ENCODE measurements around the gene TIGD4.

Gene TIGD4

DNA sequence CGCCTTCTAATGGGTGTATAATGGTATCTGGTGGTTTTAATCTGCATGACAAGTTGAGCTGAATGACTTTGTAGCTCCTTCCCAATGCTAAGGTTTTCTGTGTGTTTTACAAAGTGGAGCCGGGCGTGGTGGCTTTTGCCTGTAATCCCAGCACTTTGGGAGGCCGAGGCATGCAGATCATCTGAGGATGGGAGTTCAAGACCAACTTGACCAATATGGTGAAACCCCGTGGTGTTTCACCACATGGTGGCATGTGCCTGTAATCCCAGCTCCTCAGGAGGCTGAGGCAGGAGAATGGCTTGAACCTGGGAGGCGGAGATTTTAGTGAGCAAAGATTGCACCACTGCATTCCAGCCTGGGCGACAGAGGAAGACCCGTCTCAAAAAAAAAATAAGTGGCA, 29.1 kb upstream of the TIGD4 start:
- TF ChIP-seq, protein P1, sequence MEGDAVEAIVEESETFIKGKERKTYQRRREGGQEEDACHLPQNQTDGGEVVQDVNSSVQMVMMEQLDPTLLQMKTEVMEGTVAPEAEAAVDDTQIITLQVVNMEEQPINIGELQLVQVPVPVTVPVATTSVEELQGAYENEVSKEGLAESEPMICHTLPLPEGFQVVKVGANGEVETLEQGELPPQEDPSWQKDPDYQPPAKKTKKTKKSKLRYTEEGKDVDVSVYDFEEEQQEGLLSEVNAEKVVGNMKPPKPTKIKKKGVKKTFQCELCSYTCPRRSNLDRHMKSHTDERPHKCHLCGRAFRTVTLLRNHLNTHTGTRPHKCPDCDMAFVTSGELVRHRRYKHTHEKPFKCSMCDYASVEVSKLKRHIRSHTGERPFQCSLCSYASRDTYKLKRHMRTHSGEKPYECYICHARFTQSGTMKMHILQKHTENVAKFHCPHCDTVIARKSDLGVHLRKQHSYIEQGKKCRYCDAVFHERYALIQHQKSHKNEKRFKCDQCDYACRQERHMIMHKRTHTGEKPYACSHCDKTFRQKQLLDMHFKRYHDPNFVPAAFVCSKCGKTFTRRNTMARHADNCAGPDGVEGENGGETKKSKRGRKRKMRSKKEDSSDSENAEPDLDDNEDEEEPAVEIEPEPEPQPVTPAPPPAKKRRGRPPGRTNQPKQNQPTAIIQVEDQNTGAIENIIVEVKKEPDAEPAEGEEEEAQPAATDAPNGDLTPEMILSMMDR (IDR thresholded peaks at IDR 0.05; ENCODE audit: low read depth, low read length) = no peak
- Histone ChIP-seq H3K4me3 (ENCODE audit: low read depth, low read length) (no peak overlapping the region), H3K36me3 (peaks cover 14% of the 10 kb centered on the region), H3K27me3 (ENCODE audit: insufficient read depth, low read depth, severe bottlenecking) (no peaks in the 10 kb centered on the region), H3K27ac (no peak overlapping the region), H3K9me3 (ENCODE audit: severe bottlenecking) (peaks cover 3% of the 10 kb centered on the region)
- no peak for DNase-seq

DNA sequence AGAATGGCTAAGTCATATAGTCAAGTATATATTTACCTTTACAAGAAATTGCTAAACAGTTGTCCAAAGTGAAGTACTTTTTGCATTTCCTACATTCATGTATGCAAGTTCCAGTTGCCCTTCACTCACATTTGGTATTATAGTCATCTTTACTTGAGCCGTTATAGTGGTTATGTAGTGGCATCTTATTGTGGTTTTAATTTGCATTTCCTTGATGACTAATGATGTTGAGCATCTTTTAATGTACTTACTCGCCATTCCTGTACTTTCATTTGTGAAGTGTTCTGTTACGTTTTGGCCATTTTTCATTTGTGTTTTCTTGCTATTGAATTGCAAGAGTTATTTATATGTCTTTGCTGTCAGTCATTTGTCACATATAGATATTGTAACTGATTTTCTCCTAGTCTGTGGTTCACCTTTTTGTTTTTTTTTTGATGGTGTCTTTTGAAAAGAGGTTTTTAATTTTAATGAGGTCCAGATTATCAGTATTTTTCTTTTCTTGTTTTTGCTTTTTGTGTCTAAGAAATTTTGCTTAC, 27.8 kb upstream of the TIGD4 start:
- H3K27ac ChIP-seq = no peak overlapping the region

DNA sequence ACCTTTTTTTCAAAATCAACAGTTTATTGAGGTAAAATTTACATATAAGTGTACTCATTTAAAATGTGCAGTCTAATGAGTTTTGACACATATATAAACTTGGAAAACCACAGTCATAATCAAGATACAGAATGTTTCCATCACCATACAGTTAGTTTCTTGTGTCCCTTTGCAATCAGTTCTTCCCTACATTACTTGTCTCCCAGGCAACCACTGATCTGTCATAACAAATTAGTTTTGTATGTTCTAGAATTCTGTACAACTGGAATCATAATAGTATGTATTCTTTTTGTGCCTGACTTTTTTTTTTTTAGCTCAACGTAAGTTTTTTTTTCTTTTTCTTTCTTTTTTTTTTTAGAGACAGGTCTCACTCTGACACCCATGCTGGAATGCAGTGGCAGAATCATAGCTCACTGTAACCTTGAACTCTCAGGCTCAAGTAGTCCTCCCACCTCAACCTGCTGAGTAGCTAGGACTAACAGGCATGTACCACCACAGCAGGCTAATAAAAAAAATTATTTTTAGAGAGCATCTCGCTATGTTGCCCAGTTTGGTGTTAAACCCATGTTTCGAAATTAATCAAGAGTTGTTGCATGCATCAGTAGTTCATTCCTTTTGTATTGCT, 27.1 kb upstream of the TIGD4 start:
- DNase-seq = no peak
- TF ChIP-seq, protein P1 (IDR thresholded peaks at IDR 0.05; ENCODE audit: low read depth, low read length) = no peak
- Histone ChIP-seq H3K4me3 (ENCODE audit: low read depth, low read length) (no peak overlapping the region), H3K9me3 (ENCODE audit: severe bottlenecking) (peaks cover 3% of the 10 kb centered on the region), H3K27me3 (ENCODE audit: insufficient read depth, low read depth, severe bottlenecking) (no peaks in the 10 kb centered on the region), H3K27ac (no peak overlapping the region), H3K36me3 (peaks cover 11% of the 10 kb centered on the region)

More for the DNA sequence above, 27.8 kb upstream of the TIGD4 start:
- Histone ChIP-seq H3K36me3 (peaks cover 14% of the 10 kb centered on the region), H3K27me3 (ENCODE audit: insufficient read depth, low read depth, severe bottlenecking) (no peaks in the 10 kb centered on the region), H3K9me3 (ENCODE audit: severe bottlenecking) (peaks cover 3% of the 10 kb centered on the region), H3K4me3 (ENCODE audit: low read depth, low read length) (no peak overlapping the region)
- TF ChIP-seq, protein P1 (IDR thresholded peaks at IDR 0.05; ENCODE audit: low read depth, low read length) = no peak
- no peak for DNase-seq

DNA sequence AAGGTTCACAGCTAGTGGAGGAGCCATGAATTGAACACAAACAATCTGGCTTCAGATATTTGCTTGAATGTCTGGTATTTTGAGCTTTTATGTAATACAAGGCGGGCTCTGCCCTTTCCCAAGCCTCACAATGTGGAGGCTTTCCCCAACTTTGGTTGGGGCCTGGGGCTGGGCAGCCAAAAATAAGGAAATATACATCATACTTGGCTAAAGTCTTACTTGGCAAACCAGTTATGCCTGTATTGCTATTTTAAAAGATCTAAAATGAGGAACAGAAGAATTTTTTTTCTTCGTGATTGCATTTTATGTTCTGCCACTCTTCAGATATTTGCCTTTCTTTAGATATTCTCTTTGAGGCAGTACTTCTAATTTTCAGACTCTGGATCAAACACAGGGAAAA, 26.3 kb upstream of the TIGD4 start:
- no peak overlapping the region for H3K4me3 ChIP-seq (ENCODE audit: low read depth, low read length)
- DNase-seq = no peak
- TF ChIP-seq, protein P1 (IDR thresholded peaks at IDR 0.05; ENCODE audit: low read depth, low read length) = no peak
- H3K27ac ChIP-seq = no peak overlapping the region
- peaks cover 3% of the 10 kb centered on the region for H3K9me3 ChIP-seq (ENCODE audit: severe bottlenecking)
- peaks cover 11% of the 10 kb centered on the region for H3K36me3 ChIP-seq
- no peaks in the 10 kb centered on the region for H3K27me3 ChIP-seq (ENCODE audit: insufficient read depth, low read depth, severe bottlenecking)

DNA sequence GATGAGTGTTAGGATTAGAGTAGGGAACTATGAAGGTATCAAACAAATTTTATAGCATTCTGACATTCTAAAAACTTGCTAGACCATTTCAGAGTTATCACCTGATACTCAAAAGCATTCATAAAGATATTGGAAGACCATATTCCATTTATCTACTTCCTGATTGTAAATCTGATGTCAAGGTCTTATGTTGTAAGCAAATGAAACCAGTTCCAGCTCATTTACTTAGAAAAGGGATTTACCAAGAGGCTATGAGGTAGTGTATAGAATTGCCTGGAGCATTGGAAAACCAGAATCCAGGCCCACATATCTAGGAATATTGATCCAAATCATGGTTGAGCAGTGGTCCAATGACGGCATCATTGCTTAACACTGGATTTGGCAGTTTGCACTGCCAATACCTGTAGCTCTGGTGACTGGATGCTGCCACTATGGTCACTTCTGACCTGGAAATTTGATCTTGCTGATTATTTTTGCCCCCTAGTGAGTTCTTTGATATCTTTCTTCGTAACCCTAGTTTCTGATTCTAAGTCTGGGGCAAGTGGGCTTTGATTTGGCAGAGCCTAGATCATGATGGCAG, 25.6 kb upstream of the TIGD4 start:
- no peak overlapping the region for H3K27ac ChIP-seq
- H3K9me3 ChIP-seq (ENCODE audit: severe bottlenecking) = peaks cover 3% of the 10 kb centered on the region
- no peaks in the 10 kb centered on the region for H3K27me3 ChIP-seq (ENCODE audit: insufficient read depth, low read depth, severe bottlenecking)
- no peak for DNase-seq
- TF ChIP-seq, protein P1 (IDR thresholded peaks at IDR 0.05; ENCODE audit: low read depth, low read length) = no peak
- H3K4me3 ChIP-seq (ENCODE audit: low read depth, low read length) = no peak overlapping the region
- peaks cover 11% of the 10 kb centered on the region for H3K36me3 ChIP-seq
